Tibial nerve (tissue), 4 donors: Measurements from ENCODE around the gene GMDS. TPM values are rescaled to one million over a fixed set of nuclear protein-coding genes. Genes with fewer than 3 reads are reported as not detected.
"Not testable (repeated sequence)": the region's sequence is repeated elsewhere in the genome, so short reads cannot be mapped to it uniquely, and the experiment has no call there.

Source experiments
- DNase-seq, 2 donors: peaks; one replicate each; pipeline ENCODE4 v3.0.0-alpha.2; 2019; ENCODE audit warnings: low spot score in 2 of 2
- H3K27ac ChIP-seq, 4 donors: fragments of 200-600 bp; sonication (generic) in 3 of 4; one replicate each; pipeline ENCODE4 v1.5.1; 2017 to 2019; ENCODE audit warnings: mild to moderate bottlenecking in 1 of 4
- H3K27me3 ChIP-seq, 2 donors: fragments of 200-600 bp; sonication (generic) in 1 of 2; one replicate each; pipeline versions ENCODE4 v1.5.1 to v1.6.0; 2017 to 2019
- H3K36me3 ChIP-seq, 3 donors: fragments of 200-600 bp; sonication (generic); one replicate each; pipeline ENCODE4 v1.5.1; 2018 to 2019
- H3K4me1 ChIP-seq, 4 donors: fragments of 200-600 bp; sonication (generic) in 3 of 4; one replicate each; pipeline ENCODE4 v1.5.1; 2017 to 2019
- H3K4me3 ChIP-seq, 4 donors: fragments of 200-600 bp; sonication (generic) in 3 of 4; one replicate each; pipeline ENCODE4 v1.5.1; 2017 to 2019; ENCODE audit warnings: mild to moderate bottlenecking in 1 of 4, moderate library complexity in 1 of 4
- H3K9me3 ChIP-seq, 4 donors: fragments of 200-600 bp; sonication (generic) in 3 of 4; one replicate each; pipeline ENCODE4 v1.5.1; 2017 to 2019
- CTCF ChIP-seq, 5 experiments: fragments of 200-600 bp in 3 of 5; fragments of 450-650 bp in 2 of 5; sonication (generic) in 3 of 5; IDR thresholded peaks; one replicate each; pipeline ENCODE4 v1.5.1; 2016 to 2019; ENCODE audit warnings: antibody characterized with exemption in 5 of 5, mild to moderate bottlenecking in 3 of 5, moderate library complexity in 2 of 5
- EP300 ChIP-seq, 2 donors: sonication (generic); formaldehyde crosslinking; IDR thresholded peaks; one replicate each; pipeline ENCODE4 v1.6.1; 2017; ENCODE audit warnings: antibody characterized with exemption in 2 of 2, mild to moderate bottlenecking in 1 of 2
- POLR2A ChIP-seq, 2 donors: fragments of 450-650 bp; IDR thresholded peaks; one replicate each; pipeline ENCODE4 v1.6.1; 2017; ENCODE audit warnings: antibody characterized with exemption in 2 of 2, mild to moderate bottlenecking in 2 of 2, moderate library complexity in 2 of 2
- whole genome bisulfite sequencing, 2 donors: methylation state at CpG; one replicate each; pipeline ENCODE4 v1.1.5; 2018; 5-methylcytosine and 5-hydroxymethylcytosine counted together
- total RNA-seq, 4 donors: library from RNA; depleted of rRNA; stranded (reverse); fragments of >200 nt; gene quantifications; one replicate each; pipeline ENCODE4 v1.1.0, GENCODE V29; 2016

Gene GMDS
- total RNA-seq, 4 donors from 2014 or later, result 14.9 to 46.5 (median 32.8) TPM

GRCh38 chr6:1678201-1678600 lies 567.2 kb downstream of the GMDS start:
- Histone ChIP-seq H3K36me3 (no peaks in the 10 kb centered on the region), H3K9me3 (no peaks in the 10 kb centered on the region), H3K27me3 (no peaks in the 10 kb centered on the region), H3K4me1 (peaks cover 0 to 15% (median 0%) of the 10 kb centered on the region in 4 donors), H3K4me3 (no peak overlapping the region), H3K27ac (peak overlapping the region in 1 of 4 donors; percentile 2)
- 15 to 17% methylated on average over 3 of the region's 3 CpGs for WGBS, 2 donors
- TF ChIP-seq EP300 (IDR thresholded peaks at IDR 0.05), result no peak
- no peak for TF ChIP-seq POLR2A (IDR thresholded peaks at IDR 0.05)
- TF ChIP-seq CTCF (IDR thresholded peaks at IDR 0.05), result no peak
- no peak for DNase-seq

GRCh38 chr6:1672379-1672778 lies 573.0 kb downstream of the GMDS start:
- WGBS, 2 donors, result 91 to 94% methylated on average over 2 of the region's 2 CpGs
- Histone ChIP-seq H3K4me3 (no peak overlapping the region), H3K36me3 (no peaks in the 10 kb centered on the region), H3K4me1 (no peaks in the 10 kb centered on the region), H3K27me3 (no peaks in the 10 kb centered on the region), H3K27ac (no peak overlapping the region), H3K9me3 (no peaks in the 10 kb centered on the region)
- no peak for TF ChIP-seq CTCF (IDR thresholded peaks at IDR 0.05)
- no peak for TF ChIP-seq EP300 (IDR thresholded peaks at IDR 0.05)
- no peak for TF ChIP-seq POLR2A (IDR thresholded peaks at IDR 0.05)
- no peak for DNase-seq

- no peaks in the 10 kb centered on the region for H3K4me1 ChIP-seq
- H3K9me3 ChIP-seq, result no peaks in the 10 kb centered on the region
- no peaks in the 10 kb centered on the region for H3K36me3 ChIP-seq
- no peak overlapping the region for H3K4me3 ChIP-seq
- no peak overlapping the region for H3K27ac ChIP-seq
- no peak for DNase-seq
- no peaks in the 10 kb centered on the region for H3K27me3 ChIP-seq
- WGBS, 2 donors, result 69 to 70% methylated on average over 16 of the region's 16 CpGs
- no peak for TF ChIP-seq POLR2A (IDR thresholded peaks at IDR 0.05)
- TF ChIP-seq CTCF (IDR thresholded peaks at IDR 0.05), result no peak
- TF ChIP-seq EP300 (IDR thresholded peaks at IDR 0.05), result no peak
Observed at GRCh38 chr6:1670711-1671462, 574.5 kb downstream of the GMDS start.

- no peak for DNase-seq
- H3K36me3 ChIP-seq, result no peaks in the 10 kb centered on the region
- no peaks in the 10 kb centered on the region for H3K9me3 ChIP-seq
- no peaks in the 10 kb centered on the region for H3K27me3 ChIP-seq
- TF ChIP-seq EP300 (IDR thresholded peaks at IDR 0.05) (no peak), POLR2A (IDR thresholded peaks at IDR 0.05) (no peak), CTCF (IDR thresholded peaks at IDR 0.05) (no peak)
- H3K4me1 ChIP-seq, result no peaks in the 10 kb centered on the region
- WGBS, 2 donors, result 91 to 95% methylated on average over 11 of the region's 11 CpGs
- no peak overlapping the region for H3K4me3 ChIP-seq
- H3K27ac ChIP-seq, result no peak overlapping the region
Observed at GRCh38 chr6:1669996-1670395, 575.4 kb downstream of the GMDS start.

- not testable (repeated sequence) for H3K36me3 ChIP-seq, DNase-seq, H3K4me1 ChIP-seq, H3K27ac ChIP-seq, H3K27me3 ChIP-seq, H3K9me3 ChIP-seq, H3K4me3 ChIP-seq
- 96 to 99% methylated on average over 5 of the region's 5 CpGs for WGBS, 2 donors
Observed at GRCh38 chr6:1668456-1668855, 576.9 kb downstream of the GMDS start.
